Left lung (tissue), 10 donors: ENCODE measurements around the gene NCAPD3. TPM values are rescaled to one million over a fixed set of nuclear protein-coding genes. Genes with fewer than 3 reads are reported as not detected.

Experiments used
- ATAC-seq: fragments of 200-7000 bp; cut with Tn5 transposase; one replicate; pipeline ENCODE4 v1.9.1; 2020; ENCODE audit warnings: moderate library complexity
- DNase-seq, 4 donors: peaks; one replicate each; pipeline ENCODE4 v3.0.0-alpha.2; 2013 to 2020
- H3K27ac ChIP-seq, 2 donors: fragments of 200-600 bp; sonication (generic) in 1 of 2; one replicate each; pipeline versions ENCODE4 v1.5.0 to v1.8.0; 2020 to 2021
- H3K27me3 ChIP-seq, 2 donors: fragments of 200-600 bp; sonication (generic) in 1 of 2; one replicate each; pipeline versions ENCODE4 v1.5.0 to v1.8.0; 2020 to 2021
- H3K36me3 ChIP-seq, 2 donors: fragments of 200-600 bp; sonication (generic) in 1 of 2; one replicate each; pipeline versions ENCODE4 v1.5.0 to v1.8.0; 2020 to 2021
- H3K4me1 ChIP-seq, 2 donors: fragments of 200-600 bp; one replicate each; pipeline ENCODE4 v1.8.0; 2021
- H3K4me3 ChIP-seq, 2 donors: fragments of 200-600 bp; sonication (generic) in 1 of 2; one replicate each; pipeline versions ENCODE4 v1.5.0 to v1.8.0; 2020 to 2021; ENCODE audit warnings: mild to moderate bottlenecking in 1 of 2
- H3K9me3 ChIP-seq, 2 donors: fragments of 200-600 bp; sonication (generic) in 1 of 2; one replicate each; pipeline versions ENCODE4 v1.5.0 to v1.8.0; 2020 to 2021
- intact Hi-C, 2 donors: fragments of 100-400 bp; cut with DNase I; formaldehyde crosslinking; loops; one replicate each; pipeline versions ENCODE4 v1.11.2 to v1.14.2; 2022
- polyA plus RNA-seq, 6 donors: library from polyadenylated mRNA; unstranded; fragments of 120-200 nt; gene quantifications; one replicate each; pipeline ENCODE4 v1.2.1, GENCODE V29; 2013; ENCODE audit not compliant: insufficient read length in 6 of 6
- total RNA-seq, 2 donors: library from RNA; stranded (reverse); fragmentation: NEBNext Ultra II Directional; extraction: Animal tissue kit (Norgen Biotek cat#: 25700); gene quantifications; one replicate each; pipeline ENCODE4 v1.2.1, GENCODE V29; 2021
- TF ChIP-seq, protein P1 (sequence below), 2 donors: fragments of 200-600 bp; sonication (generic) in 1 of 2; IDR thresholded peaks; one replicate each; pipeline versions ENCODE4 v1.5.0 to v1.8.0; 2021; ENCODE audit warnings: antibody characterized with exemption in 2 of 2
- donor health status: DM: no; HTN: yes; CAD: no.
- donor health status: DM: no; HTN: no; CAD: no.

Gene NCAPD3
- total and polyA plus RNA-seq, 8 donors = 16.4 to 37.7 (median 32.6) TPM

GRCh38 chr11:134146598-134146997 lies 77.2 kb downstream of the NCAPD3 start:
- TF ChIP-seq, protein P1, sequence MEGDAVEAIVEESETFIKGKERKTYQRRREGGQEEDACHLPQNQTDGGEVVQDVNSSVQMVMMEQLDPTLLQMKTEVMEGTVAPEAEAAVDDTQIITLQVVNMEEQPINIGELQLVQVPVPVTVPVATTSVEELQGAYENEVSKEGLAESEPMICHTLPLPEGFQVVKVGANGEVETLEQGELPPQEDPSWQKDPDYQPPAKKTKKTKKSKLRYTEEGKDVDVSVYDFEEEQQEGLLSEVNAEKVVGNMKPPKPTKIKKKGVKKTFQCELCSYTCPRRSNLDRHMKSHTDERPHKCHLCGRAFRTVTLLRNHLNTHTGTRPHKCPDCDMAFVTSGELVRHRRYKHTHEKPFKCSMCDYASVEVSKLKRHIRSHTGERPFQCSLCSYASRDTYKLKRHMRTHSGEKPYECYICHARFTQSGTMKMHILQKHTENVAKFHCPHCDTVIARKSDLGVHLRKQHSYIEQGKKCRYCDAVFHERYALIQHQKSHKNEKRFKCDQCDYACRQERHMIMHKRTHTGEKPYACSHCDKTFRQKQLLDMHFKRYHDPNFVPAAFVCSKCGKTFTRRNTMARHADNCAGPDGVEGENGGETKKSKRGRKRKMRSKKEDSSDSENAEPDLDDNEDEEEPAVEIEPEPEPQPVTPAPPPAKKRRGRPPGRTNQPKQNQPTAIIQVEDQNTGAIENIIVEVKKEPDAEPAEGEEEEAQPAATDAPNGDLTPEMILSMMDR (IDR thresholded peaks at IDR 0.05) = no peak
- H3K27ac ChIP-seq = no peak overlapping the region
- ATAC-seq = no peak
- DNase-seq = no peak
- no peaks in the 10 kb centered on the region for H3K4me1 ChIP-seq
- intact Hi-C loops = loop anchor here in 1 of 2 donors (10.0 kb wide), 1 partner anchor 222 kb away; no protein-coding TSS in a partner anchor
- peaks cover 0 to 41% of the 10 kb centered on the region in 2 donors for H3K36me3 ChIP-seq
- no peaks in the 10 kb centered on the region for H3K9me3 ChIP-seq
- H3K4me3 ChIP-seq = no peak overlapping the region
- H3K27me3 ChIP-seq = no peaks in the 10 kb centered on the region

- Histone ChIP-seq H3K36me3 (peaks cover 0 to 32% of the 10 kb centered on the region in 2 donors), H3K4me1 (no peaks in the 10 kb centered on the region), H3K4me3 (no peak overlapping the region), H3K27me3 (no peaks in the 10 kb centered on the region), H3K27ac (no peak overlapping the region), H3K9me3 (no peaks in the 10 kb centered on the region)
- intact Hi-C loops = loop anchor here in 1 of 2 donors (10.0 kb wide), 1 partner anchor 221 kb away; no protein-coding TSS in a partner anchor
- TF ChIP-seq, protein P1 (IDR thresholded peaks at IDR 0.05) = no peak
- DNase-seq = no peak
- no peak for ATAC-seq
Observed at GRCh38 chr11:134145715-134146114, 78.1 kb downstream of the NCAPD3 start.

- Histone ChIP-seq H3K4me3 (no peak overlapping the region), H3K27ac (no peak overlapping the region), H3K9me3 (no peaks in the 10 kb centered on the region), H3K36me3 (peaks cover 0 to 22% of the 10 kb centered on the region in 2 donors), H3K4me1 (no peaks in the 10 kb centered on the region), H3K27me3 (no peaks in the 10 kb centered on the region)
- TF ChIP-seq, protein P1 (IDR thresholded peaks at IDR 0.05) = no peak
- DNase-seq = no peak
- no peak for ATAC-seq
- intact Hi-C loops = loop anchor here in 1 of 2 donors (10.0 kb wide), 1 partner anchor 220 kb away; no protein-coding TSS in a partner anchor
Observed at GRCh38 chr11:134144744-134145143, 79.0 kb downstream of the NCAPD3 start.

- ATAC-seq (no peak), DNase-seq (no peak)
- Histone ChIP-seq H3K4me1 (no peaks in the 10 kb centered on the region), H3K36me3 (peaks cover 0 to 14% of the 10 kb centered on the region in 2 donors), H3K9me3 (no peaks in the 10 kb centered on the region), H3K4me3 (no peak overlapping the region), H3K27ac (no peak overlapping the region), H3K27me3 (no peaks in the 10 kb centered on the region)
- intact Hi-C loops = loop anchor here in 1 of 2 donors (10.0 kb wide), 1 partner anchor 219 kb away; no protein-coding TSS in a partner anchor
- TF ChIP-seq, protein P1 (IDR thresholded peaks at IDR 0.05) = no peak
Observed at GRCh38 chr11:134143801-134144200, 80.0 kb downstream of the NCAPD3 start.

DNA sequence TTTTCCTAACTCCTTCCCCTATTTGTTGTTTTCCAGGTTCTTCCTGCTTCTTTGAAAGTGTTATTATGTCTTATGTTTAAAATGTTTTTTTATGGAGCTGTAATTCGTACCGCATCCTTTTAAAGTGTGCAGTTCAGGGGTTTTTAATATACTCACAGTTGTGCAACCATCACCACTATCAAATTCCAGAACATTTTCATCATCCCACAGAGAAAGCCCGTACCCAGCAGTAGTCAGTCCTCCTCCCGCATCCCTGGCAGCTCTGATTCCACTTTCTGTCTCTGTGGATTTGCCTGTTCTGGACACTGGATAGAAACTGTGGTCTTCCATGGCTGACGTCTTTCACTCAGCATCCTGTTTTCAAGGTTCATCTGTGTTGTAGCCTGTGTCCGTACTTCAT lies 81.2 kb downstream of the NCAPD3 start:
- intact Hi-C loops = loop anchor here in 1 of 2 donors (10.0 kb wide), 1 partner anchor 218 kb away; no protein-coding TSS in a partner anchor
- ATAC-seq = no peak

More for the DNA sequence above, 81.2 kb downstream of the NCAPD3 start:
- no peaks in the 10 kb centered on the region for H3K9me3 ChIP-seq
- H3K36me3 ChIP-seq = peaks cover 0 to 14% of the 10 kb centered on the region in 2 donors
- no peak overlapping the region for H3K4me3 ChIP-seq
- no peaks in the 10 kb centered on the region for H3K27me3 ChIP-seq
- TF ChIP-seq, protein P1 (IDR thresholded peaks at IDR 0.05) = no peak
- no peak overlapping the region for H3K27ac ChIP-seq
- no peak for DNase-seq
- H3K4me1 ChIP-seq = no peaks in the 10 kb centered on the region
